Skin of body (tissue), 2 donors: ENCODE data around the gene DDX31. TPM values are rescaled to one million over a fixed set of nuclear protein-coding genes. Genes with fewer than 3 reads are reported as not detected.

Experiments
- DNase-seq: peaks from one replicate; lab custom pipeline; 2025; lab: John Stamatoyannopoulos, UW
- total RNA-seq: library from RNA; depleted of rRNA; stranded (reverse); fragments of >200 nt; gene quantifications from one replicate; pipeline ENCODE4 v1.2.3, GENCODE V29; 2014

DDX31 gene
- total RNA-seq, 1 donor from 2014 or later: 13.8 TPM

DNA sequence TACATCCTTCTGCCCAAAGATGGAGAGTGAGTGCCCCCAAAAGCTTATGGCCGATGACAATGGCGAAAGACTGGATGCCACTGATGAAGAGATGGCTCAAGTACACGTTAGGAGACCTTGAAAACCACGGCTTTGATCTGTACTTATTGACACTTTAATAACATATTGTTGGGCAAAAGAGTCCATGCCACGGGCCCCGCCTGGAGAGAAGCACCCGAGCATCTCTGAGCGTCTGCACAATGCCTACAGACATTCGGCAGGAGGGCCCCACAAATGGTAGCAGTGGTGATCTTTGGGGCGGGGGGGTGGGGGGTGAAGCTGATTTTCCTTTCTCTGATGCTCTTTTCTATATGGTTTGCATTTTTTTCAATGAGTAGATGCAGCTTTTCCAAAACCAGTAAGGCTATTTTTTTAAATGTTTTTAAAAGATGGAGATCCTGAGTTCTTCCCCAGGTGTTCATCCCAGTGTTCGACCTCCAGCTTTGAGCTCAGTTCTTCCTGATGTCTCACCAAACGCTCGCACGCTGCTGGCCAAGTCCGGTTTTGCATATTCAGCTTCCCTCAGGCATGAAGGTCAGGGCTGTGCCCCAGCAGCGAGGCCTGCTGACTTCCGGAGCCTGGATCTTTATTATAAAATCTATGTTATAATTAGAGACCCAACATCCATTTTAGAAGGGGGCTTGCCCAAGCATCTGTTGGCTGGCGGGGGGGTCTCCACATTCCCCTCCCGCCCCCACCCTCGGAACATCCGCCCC is 121.6 kb downstream of the DDX31 start:
- DNase-seq: no peak

- DNase-seq: no peak
These were observed 122.3 kb downstream of the DDX31 start for GRCh38 chr9:132547436-132547835.

DNA sequence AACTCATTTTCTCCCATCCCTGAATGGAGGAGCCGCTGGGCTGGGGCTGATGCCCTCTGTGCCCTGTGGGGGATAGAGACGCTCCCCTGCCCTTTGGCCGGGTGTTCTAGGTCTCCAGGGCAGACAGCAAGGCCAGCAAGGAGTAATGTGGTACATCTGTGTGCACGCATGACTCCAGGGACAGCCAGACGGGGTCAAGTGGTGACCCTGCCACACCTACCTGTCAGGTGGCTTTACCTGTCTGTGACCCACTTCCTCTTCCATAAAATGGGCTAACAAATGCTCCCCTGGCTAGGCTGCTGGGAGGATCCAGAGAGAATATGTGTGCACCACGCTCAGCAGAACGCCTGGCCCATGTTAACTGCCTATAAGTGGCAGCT is 122.7 kb downstream of the DDX31 start:
- no peak for DNase-seq

DNA sequence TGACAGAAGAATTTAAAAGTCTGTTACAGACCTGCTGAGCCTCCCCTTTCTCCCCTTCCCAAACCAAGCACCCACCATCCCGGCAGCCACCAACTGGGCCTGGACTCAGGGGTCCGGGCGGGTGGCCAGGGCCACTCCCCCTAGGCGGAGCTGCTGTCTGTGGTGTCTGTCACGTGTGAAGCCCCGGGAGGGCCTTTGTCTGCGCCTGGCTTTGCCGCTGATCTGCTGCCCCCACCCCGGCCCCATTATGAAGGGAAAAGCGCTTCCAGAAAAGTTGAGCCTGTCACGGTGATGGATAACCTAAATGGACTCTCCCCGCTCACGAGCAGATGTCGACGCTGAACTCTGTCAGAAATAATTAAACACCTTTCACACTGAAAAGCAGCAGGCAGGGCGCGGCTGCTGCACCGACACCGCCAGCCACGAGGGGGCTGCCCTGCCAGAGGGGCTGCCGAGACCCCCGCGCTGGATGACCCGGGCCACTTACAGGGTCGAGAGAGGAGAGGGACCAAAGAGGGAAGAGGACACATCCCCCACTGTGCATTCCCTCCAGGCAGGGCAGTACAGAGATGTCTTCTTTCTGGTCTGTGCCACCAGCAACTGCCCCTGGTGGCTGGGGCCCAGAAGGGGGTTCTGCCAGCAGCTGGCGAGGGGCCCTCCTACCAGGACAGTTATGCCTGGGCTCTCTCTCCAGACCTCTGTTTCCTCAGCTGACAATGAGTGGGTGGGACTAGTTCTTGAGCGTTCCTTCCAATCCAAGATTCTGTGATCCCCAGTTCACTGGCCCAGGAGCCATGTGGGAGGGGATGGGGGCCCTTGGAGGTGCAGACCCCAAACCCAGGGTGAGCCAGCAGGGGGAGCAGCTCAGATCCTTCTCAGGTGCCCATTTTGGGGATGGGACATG is 123.4 kb downstream of the DDX31 start:
- DNase-seq: peak; percentile 14

GRCh38 chr9:132545578-132545977 is 124.2 kb downstream of the DDX31 start:
- no peak for DNase-seq

DNA sequence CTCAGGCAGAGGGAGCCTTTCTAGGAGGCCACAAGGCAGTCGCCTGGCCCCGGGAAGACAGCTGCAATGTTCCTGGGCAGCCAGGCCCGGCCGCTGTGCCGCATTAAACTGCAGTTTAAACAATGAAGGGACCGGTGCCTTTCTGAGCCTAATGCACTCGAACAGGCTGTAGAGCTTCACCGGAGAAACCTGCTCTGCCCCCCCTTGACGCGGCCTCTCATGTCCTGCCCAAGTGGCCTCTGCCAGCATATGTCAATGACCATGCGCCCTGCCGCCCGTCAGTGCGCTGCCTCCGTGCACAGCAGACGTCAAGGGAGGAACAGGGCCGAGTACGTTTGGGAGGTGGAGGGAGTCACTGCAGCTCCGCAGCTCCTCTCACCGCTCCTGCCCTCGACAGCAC is 125.8 kb downstream of the DDX31 start:
- no peak for DNase-seq

DNA sequence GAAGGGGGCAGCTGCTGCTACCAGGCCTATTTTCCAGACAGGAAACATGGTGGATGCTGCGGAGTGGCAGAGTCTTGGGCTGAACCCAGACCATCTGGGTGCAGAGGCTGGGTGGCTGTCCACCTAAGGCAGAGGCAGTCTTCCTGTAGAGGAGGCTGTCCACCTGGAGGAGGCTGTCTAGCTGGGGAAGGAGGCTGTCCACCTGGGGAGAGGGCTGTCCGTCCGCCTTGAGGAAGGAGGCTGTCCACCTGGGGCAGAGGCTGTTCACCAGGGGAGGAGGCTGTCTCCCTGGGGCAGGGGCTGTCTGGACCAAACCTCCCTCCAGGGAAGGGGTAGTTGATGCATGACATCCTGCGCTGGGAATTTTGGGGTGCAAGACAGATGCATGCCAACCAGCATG is 126.5 kb downstream of the DDX31 start:
- no peak for DNase-seq

Other genes starting within 250 kb of the DDX31 start
- not detected for gene BARHL1, start 87.4 kb downstream of the DDX31 start, total RNA-seq
- 14.6 TPM for gene GTF3C4, start 481 bp upstream of the DDX31 start, total RNA-seq
- 1.1 TPM for gene AK8, start 208.3 kb upstream of the DDX31 start, total RNA-seq
- gene SPACA9, start 208.9 kb upstream of the DDX31 start, total RNA-seq: 2.1 TPM